LNCAP (cell line): ENCODE data around the gene GTF2F2.

Experiments
- CTCF ChIP-seq: fragments of 450-650 bp; IDR thresholded peaks from 2 replicates; pipeline ENCODE4 v1.5.1; 2017; ENCODE audit warnings: mild to moderate bottlenecking

Gene GTF2F2

GRCh38 chr13:45303026-45303425 lies 182.7 kb downstream of the GTF2F2 start:
- no peak for TF ChIP-seq CTCF

GRCh38 chr13:45303866-45304265 lies 183.6 kb downstream of the GTF2F2 start:
- TF ChIP-seq CTCF, result no peak

- TF ChIP-seq CTCF, result no peak
Observed at GRCh38 chr13:45305079-45305478, 184.8 kb downstream of the GTF2F2 start.

GRCh38 chr13:45306966-45307365 lies 186.7 kb downstream of the GTF2F2 start:
- no peak for TF ChIP-seq CTCF

GRCh38 chr13:45310341-45311131 lies 190.2 kb downstream of the GTF2F2 start:
- no peak for TF ChIP-seq CTCF

GRCh38 chr13:45314822-45315221 lies 194.5 kb downstream of the GTF2F2 start:
- TF ChIP-seq CTCF, result no peak

- TF ChIP-seq CTCF, result no peak
Observed at GRCh38 chr13:45315520-45316167, 195.3 kb downstream of the GTF2F2 start.
